Measurements from ENCODE around the gene SH2D5.

DNA sequence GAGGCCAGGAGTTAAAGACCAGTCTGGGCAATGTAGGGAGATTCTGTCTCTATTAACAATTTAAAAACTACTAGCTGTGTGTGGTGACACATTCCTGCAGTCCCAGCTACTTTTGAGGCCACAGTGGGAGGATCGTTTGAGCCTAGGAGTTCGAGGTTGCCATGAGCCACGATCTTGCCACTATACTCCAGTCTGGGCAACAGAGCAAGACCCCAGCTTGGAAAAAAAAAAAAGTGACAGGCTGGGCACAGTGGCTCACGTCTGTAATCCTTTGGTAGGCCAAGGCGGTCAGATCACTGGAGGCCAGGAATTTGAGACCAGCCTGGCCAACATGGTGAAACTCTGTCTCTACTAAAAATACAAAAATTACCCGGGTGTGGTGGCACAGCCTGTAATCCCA is 27.8 kb upstream of the SH2D5 start:
- TF ChIP-seq, protein P1, sequence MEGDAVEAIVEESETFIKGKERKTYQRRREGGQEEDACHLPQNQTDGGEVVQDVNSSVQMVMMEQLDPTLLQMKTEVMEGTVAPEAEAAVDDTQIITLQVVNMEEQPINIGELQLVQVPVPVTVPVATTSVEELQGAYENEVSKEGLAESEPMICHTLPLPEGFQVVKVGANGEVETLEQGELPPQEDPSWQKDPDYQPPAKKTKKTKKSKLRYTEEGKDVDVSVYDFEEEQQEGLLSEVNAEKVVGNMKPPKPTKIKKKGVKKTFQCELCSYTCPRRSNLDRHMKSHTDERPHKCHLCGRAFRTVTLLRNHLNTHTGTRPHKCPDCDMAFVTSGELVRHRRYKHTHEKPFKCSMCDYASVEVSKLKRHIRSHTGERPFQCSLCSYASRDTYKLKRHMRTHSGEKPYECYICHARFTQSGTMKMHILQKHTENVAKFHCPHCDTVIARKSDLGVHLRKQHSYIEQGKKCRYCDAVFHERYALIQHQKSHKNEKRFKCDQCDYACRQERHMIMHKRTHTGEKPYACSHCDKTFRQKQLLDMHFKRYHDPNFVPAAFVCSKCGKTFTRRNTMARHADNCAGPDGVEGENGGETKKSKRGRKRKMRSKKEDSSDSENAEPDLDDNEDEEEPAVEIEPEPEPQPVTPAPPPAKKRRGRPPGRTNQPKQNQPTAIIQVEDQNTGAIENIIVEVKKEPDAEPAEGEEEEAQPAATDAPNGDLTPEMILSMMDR (IDR thresholded peaks at IDR 0.05 in 2 of 3, conservative IDR thresholded peaks at IDR 0.05 in 1 of 3; ENCODE audit: borderline replicate concordance in 1 of 3, insufficient read depth in 1 of 3, low read depth in 2 of 3, low read length in 2 of 3): no peak
- TF ChIP-seq, protein P2, sequence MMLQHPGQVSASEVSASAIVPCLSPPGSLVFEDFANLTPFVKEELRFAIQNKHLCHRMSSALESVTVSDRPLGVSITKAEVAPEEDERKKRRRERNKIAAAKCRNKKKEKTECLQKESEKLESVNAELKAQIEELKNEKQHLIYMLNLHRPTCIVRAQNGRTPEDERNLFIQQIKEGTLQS (IDR thresholded peaks at IDR 0.05): no peak
- no peak for TF ChIP-seq POLR2A (IDR thresholded peaks at IDR 0.05; ENCODE audit: borderline replicate concordance, extremely low read depth, insufficient read depth, insufficient read length)
- TF ChIP-seq EZH2 (IDR thresholded peaks at IDR 0.05): no peak
- no peak for TF ChIP-seq ZNF274 (IDR thresholded peaks at IDR 0.05; ENCODE audit: low read depth, low read length)
- no peak for TF ChIP-seq EZH2phosphoT487 (IDR thresholded peaks at IDR 0.05; ENCODE audit: borderline replicate concordance)
- TF ChIP-seq POLR2AphosphoS5 (IDR thresholded peaks at IDR 0.05; ENCODE audit: low read depth, low read length): no peak
